GM19239 (cell line): Measurements from ENCODE around the gene BLOC1S4.
A peak's percentile ranks its signal among the peaks of the same experiment; 100 is the strongest.
"Not testable (repeated sequence)": the region's sequence is repeated elsewhere in the genome, so short reads cannot be mapped to it uniquely, and the experiment has no call there.

Source experiments
- DNase-seq: peaks from one replicate; pipeline ENCODE4 v3.0.0; 2011; ENCODE audit warnings: low spot score; ENCODE audit not compliant: insufficient read length
- FAIRE-seq: peaks from 2 replicates; lab custom pipeline; 2011; peaks lifted over from hg19 to GRCh38; lab: Jason Lieb, UNC

Gene BLOC1S4, protein sequence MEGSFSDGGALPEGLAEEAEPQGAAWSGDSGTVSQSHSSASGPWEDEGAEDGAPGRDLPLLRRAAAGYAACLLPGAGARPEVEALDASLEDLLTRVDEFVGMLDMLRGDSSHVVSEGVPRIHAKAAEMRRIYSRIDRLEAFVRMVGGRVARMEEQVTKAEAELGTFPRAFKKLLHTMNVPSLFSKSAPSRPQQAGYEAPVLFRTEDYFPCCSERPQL

DNA sequence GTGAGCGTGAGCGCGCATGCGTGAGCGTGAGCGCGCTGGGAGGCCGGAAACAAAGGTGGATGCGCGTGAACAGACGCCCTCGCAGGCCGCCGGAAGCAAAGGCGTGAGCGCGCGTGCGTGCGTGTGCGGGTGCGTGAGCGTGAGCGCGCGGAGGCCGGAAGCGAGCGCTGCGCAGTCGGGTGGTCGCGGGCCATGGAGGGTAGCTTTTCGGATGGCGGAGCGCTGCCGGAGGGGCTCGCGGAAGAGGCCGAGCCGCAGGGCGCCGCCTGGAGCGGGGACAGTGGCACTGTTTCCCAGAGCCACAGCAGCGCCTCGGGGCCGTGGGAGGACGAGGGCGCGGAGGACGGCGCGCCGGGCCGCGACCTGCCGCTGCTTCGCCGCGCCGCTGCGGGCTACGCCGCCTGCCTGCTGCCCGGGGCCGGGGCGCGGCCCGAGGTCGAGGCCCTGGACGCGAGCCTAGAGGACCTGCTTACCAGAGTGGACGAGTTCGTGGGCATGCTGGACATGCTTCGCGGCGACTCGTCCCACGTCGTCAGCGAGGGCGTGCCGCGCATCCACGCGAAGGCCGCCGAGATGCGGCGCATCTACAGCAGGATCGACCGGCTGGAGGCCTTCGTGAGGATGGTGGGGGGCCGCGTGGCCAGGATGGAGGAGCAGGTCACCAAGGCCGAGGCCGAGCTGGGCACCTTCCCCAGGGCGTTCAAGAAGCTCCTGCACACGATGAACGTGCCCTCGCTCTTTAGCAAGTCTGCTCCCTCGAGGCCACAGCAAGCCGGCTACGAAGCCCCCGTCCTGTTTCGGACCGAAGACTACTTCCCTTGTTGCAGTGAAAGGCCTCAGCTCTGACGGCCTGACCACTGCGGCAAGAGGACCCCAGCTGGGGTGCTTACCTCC, at the start of gene BLOC1S4:
Gene BLOC1S4 (plus strand): TSS at position 157 of the 894 bp plus-strand sequence. CDS start 36 bp downstream, at position 193.
- FAIRE-seq, result peak; percentile 94

DNA sequence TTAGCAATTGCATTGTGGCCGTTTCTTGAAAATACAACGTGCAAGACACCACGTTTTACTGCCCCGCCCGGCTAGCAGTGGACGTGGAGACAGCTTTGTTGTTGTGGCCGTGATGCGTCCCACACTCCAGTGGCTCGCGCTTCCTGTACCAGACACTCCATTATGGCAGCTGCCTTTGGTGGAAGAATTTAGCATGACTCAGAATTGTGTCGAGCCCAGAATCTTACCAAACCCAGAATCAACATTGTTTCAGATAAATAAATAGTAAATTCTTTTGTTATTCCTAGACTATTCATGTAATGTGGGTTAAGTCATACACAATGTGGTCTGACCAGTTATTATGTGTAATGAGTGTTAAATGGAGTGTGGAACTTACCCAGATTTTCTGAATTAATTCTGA, 47.6 kb upstream of the BLOC1S4 start:
- FAIRE-seq (no peak), DNase-seq (no peak)

More for the DNA sequence above, at the start of gene BLOC1S4:
- peak; percentile 90 for DNase-seq

DNA sequence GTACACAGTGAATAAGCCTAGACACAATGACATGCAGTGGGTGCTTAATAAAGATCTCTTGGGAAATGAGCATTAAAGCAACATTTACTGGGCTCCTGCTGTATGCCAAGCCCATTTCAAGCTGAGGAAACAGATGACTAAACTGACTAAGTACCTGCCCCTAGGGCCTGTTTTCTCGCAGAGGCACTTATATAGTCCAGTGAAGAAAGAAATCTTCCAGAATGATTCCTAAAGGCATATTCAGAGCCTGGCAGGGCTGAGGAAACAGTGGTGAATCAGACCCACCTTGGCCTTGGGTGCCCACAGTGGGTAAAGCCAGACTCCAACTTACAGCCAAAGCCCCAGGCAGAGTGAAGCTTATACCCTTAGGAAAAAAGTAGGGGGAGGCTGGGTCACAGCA, 44.3 kb upstream of the BLOC1S4 start:
- FAIRE-seq, result no peak
- no peak for DNase-seq

DNA sequence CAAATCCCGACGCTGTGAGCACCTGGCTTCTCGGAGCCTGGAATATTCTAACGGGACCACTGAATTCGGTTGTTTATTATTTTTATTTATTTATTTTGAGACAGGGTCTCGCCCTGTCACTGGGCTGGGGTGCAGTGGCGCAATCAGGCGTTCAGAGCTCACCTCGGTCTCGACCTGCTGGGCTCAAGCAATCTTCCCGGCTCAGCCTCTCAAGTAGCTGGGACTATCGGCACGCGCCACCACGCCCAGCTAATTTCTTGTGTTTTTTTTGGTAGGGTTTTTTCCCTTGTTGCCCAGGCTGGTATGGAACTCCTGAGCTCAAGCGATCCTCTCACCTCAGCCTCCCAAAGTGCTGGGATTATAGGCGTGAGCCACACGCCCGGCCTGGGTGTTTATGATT, 43.8 kb upstream of the BLOC1S4 start:
- FAIRE-seq (no peak), DNase-seq (no peak)

DNA sequence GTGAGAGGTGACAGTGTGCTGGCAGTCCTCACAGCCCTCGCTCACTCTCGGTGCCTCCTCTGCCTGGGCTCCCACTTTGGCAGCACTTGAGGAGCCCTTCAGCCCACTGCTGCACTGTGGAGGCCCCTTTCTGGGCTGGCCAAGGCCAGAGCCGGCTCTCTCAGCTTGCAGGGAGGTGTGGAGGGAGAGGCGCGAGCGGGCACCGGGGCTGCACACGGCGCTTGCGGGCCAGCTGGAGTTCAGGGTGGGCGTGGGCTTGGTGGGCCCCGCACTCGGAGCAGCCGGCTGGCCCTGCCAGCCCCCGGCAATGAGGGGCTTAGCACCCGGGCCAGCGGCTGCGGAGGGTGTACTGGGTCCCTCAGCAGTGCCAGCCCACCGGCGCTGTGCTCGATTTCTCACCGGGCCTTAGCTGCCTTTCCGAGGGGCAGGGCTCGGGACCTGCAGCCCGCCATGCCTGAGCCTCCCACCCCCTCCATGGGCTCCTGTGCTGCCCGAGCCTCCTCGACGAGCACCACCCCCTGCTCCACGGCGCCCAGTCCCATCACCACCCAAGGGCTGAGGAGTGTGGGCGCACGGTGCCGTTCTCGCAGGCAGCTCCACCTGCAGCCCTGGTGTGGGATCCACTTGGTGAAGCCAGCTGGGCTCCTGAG, 43.3 kb upstream of the BLOC1S4 start:
- DNase-seq, FAIRE-seq: not testable (repeated sequence)

DNA sequence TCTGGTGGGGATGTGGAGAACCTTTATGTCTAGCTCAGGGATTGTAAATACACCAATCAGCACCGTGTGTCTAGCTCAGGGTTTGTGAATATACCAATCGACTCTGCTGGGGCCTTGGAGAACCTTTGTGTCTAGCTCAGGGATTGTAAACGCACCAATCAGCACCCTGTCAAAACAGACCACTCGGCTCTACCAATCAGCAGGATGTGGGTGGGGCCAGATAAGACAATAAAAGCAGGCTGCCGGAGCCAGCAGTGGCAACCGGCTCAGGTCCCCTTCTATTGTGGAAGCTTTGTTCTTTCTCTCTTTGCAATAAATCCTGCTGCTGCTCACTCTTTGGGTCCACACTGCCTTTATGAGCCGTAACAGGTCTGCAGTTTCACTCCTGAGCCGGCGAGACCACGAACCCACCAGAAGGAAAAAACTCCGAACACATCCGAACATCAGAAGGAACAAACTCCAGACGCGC, 42.7 kb upstream of the BLOC1S4 start:
- DNase-seq, FAIRE-seq: not testable (repeated sequence)

DNA sequence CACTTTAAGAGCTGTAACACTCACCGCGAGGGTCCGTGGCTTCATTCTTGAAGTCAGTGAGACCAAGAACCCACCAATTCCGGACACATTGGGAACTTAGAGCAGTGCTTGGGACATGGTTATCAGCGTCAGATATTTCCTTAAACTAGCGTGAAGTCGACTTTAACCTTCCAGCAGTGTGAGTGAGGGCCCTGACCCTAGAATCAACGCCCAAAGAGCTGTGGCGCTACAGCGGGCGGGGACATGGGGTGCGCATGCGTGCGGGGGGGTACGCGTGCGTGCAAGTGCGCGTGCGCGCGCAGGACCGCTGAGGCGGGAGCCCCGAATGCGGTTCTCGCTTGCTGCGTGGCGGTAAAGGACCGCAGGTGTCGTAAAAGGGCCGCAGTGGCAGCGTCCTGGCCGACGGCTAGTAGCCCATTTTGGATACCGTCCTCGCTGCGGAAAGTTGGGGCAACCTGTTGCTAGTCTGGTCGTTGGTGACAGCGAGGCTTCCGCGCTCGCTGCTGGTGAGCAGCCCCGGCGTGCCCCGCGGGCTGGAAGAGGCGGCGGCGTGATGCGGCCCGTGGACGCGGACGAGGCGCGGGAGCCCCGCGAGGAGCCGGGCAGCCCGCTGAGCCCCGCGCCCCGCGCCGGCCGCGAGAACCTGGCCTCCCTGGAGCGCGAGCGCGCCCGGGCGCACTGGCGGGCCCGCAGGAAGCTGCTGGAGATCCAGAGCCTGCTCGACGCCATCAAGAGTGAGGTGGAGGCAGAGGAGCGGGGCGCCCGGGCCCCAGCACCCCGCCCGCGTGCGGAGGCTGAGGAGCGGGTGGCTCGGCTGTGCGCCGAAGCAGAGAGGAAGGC, 42.1 kb upstream of the BLOC1S4 start:
- DNase-seq (peak; percentile 95), FAIRE-seq (peak; percentile 100)

DNA sequence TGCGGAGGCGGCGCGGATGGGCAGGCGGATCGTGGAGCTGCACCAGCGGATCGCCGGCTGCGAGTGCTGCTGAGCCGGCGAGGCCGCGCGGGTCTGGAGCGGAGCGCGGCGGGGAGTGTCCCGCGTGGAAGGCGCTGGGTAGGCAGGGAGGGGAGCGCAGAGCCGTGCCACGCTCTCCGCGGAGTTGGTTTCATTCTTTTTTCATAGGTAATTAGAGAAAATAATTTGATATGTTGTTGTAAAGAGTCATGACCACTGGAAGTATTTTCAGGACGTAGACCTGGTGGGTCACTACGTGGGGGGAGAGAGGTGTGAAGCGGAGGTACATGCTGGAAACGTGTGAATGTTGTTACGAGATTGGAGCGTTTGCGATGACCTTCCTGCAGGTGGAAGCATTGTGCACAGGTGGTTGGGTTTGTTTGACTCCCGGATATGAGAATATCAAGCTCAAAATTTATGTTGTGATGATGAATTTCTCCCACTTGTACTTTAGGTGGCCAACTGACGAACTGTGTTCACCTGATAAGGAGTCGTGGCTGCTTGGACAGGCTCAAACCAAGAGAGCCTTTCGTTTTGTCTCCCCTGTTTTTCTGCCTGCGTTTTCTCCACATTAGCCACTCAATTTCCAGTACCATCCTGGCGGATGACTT, 41.3 kb upstream of the BLOC1S4 start:
- DNase-seq, result peak; percentile 66
- FAIRE-seq, result peak; percentile 87

DNA sequence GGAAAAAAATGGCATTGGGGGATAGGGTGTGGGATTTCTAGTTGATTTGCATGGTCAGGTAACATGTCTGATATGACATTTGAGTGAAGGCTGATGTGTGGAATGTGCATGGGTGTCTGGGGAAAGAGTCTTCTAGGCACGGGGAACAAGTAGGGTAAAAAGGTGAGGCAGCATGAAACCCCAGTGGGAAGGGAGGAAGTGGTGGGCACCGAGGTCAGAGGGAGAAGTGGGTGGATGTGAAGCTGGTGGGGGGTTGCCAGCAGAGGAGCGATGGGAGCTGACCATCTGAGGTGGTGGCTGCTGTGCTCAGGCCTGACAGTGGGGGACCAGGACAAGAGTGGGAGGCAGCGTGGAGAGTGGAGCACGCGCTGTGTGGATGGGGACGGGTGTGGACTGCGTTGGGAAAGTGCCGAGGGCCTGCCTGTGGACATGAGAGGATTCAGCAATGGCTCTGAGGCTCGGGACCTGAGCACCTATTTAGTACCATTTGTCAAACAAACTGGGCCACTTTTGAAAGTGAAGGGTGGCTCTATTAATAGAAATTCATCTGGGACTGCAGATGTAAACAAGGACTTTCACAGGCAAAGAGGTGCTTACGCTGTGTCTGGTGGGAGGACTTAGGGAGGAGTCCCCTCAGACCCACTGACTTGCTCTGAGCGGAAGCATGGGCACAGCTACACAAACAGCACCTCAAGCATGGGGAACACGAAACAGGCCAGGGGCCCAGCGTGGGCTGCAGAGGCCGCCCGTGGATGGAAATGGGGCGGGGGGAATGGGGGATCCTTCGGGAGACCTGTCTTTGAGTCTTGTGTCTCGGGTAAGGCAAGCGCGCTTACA, 39.0 kb upstream of the BLOC1S4 start:
- FAIRE-seq, result no peak
- DNase-seq, result no peak

DNA sequence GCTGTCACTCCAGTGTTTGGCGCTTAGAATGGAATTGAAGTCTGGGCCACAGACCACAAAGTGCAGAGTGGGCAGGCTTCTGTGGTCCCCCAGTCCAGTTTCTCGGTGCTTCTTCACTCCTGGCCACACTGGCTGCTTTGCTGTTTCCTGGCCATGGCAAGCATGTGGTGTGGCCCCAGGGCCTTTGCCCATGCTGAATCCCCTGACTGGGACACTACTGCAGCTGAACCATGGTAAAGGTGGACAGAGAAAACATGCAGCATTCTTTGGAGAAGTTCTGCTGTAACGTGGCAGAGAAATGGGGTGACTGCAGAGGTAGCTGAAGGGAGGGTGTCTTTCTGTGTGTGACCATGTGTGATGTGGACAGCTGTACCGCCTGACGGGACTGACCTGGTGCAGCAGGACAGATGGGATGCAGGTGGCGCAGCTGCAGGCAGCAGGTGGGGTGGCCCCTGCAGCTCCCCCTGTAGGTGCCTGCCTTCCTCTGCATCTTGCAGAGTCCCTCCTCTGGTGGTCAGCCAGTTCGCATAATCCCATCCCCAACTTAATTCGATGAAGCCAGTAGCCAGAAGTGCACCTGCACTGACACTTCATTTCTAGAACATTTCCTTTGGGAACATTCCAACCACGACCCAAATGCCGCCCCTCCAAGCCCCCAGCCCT, 35.5 kb upstream of the BLOC1S4 start:
- DNase-seq, result no peak
- FAIRE-seq, result no peak

DNA sequence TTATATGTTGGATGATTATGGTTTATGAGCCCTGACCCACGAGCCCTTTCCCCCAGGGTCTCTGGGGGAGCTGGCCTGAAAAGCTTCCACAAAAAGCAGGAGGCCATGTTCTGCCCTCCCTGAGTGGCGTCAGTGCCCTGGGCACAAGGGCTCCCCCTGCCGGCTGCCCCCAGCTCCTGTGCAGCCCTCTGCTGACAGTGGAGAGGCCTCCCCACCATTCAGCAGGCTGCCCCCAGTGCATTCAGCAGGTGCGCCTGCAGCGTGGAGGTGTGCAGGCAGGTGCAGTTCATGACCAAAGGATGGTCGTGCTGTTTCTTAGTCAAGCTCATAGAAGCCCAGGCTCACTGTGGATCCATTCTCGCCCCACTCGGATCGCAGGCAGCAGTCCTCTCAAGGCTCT, 34.8 kb upstream of the BLOC1S4 start:
- FAIRE-seq (no peak), DNase-seq (no peak)

DNA sequence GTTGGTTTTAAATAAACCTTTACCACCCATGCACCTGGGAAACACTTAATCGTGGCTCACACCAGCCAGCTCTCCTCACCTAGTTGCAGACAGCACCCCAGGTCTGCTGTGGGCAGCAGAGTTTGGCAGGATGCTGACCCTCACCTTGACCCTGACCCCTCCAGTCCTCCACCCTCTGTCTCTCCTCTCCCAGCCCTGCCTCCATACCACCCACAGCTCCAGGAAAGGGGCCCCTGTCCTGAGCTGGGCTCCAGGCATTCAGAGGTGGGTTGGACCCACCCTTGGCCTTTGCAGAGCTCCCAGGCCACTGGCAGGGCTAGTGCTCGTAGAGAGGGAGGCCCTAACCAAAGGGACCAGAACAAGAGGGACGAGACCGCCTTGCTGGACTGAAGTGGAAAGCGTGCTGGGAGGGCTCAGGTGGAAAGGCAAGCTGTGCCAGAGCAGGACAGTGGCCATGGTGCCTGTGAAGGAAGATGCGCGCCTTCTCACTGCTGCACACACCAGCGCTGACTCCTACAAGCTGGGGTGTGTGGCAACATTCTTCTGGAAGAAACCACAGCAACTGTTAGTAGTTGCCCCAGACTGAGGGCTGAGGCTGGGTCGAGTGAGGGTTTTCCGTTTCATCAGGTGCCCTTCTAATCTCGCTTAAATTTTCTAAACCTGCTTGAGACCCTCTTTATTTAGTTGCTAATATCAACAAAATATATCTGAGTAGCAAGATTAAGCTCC, 32.9 kb upstream of the BLOC1S4 start:
- FAIRE-seq, result no peak
- DNase-seq, result no peak

DNA sequence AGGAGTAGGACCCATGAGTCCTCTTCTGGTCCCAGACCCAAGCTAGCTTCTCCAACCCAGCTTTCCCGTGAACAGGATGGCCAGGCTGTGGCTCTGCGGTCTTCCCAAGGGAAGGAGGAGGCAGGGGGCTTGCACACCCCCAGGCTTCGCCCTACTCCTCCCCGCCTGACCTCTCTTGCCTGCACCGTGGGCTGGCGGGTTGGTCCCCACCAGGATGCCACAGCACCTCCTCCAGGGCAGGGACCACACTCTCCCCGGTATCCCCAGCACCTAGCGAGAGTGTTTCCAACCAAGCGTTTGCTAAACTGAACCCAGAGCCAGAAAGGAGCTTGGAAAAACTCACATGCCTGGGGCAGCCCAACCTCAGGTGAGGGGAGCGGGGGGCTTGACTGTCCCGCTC, 31.3 kb upstream of the BLOC1S4 start:
- FAIRE-seq, result no peak
- DNase-seq, result no peak

DNA sequence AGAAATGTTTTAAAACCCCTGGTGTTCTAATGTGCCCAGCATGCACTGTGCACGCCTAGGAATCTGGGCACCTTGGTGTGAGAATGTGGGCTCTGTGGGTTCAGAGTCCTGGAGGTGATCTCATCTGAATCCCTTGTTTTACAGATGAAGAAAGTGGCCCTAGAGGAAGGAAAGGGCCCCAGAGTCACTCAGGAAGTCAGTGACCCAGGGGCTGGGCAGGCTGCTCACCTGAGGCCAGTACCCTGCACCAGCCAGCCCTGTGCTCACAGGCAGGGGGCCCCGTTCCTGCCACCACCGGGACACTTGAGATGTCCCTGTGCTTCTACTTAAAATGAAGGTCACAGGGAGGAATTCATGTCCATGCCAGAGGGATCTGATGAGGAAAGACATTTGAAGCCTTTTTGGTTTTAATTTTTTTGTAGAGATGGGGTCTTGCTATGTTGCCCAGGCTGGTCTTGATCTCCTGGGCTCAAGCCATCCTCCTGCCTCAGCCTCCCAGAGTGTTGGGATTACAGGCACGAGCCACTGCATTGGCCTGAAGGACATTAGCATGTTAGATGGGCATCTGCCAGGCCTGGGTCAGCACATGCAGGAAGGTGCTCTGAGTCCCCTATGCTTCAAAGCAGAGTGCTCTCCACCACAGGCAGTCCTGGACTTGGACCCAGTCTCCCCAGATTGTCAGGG, 29.7 kb upstream of the BLOC1S4 start:
- FAIRE-seq (no peak), DNase-seq (no peak)

DNA sequence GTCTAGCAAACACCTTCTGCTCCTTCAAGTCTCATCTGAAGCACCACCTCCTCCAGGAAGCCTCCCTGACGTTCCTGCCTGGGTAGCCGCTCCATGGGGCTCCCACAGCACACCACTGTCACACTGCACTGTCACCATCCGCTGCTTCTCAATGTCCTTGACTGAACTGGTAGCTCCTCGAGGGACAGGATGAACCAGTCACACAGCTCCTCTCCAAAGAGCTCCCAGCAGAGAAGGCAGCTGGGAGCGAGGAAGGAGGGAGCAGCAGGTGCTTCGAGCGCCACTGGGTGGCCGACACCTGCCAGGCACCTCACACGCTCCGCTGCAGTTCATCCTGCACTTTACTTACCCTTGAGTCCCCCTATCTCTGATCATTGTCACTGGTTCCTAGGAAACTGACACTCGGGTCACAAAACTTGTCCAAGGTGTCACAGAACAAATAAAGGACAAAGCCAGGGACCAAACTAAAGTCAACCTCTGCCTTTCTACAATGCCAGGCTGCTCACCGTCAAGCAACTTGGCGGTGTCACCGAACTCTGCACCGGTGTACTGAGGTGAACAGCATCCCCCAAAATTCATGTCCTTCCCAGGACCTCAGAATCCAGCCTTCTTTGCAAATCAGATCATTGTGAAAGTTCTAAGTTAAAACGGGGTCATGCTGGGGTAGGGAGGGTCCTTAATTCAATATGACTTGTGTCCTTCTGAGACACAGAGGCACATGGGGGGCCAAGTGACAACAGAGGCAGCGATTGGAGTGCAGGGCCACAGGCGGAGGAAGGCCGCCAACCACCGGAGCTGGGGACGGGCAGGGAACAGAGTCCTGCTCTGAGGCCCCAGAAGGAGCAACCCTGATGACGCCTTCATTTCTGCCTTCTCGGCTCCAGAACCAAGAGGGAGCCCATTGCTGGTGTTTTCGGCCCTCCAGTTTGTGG, 27.8 kb upstream of the BLOC1S4 start:
- no peak for FAIRE-seq

More for the DNA sequence above, 27.8 kb upstream of the BLOC1S4 start:
- no peak for DNase-seq
